Vagina (tissue), 2 donors: ENCODE results near the gene CCDC28A. TPM values are rescaled to one million over a fixed set of nuclear protein-coding genes. Genes with fewer than 3 reads are reported as not detected.

Experiments used
- DNase-seq, 2 donors: peaks; one replicate each; pipeline ENCODE4 v3.0.0-alpha.2; 2017; ENCODE audit errors: extremely low spot score in 2 of 2
- H3K27ac ChIP-seq: fragments of 200-600 bp; sonication (generic); one replicate; pipeline ENCODE4 v1.5.1; 2019
- H3K27me3 ChIP-seq: fragments of 200-600 bp; sonication (generic); one replicate; pipeline ENCODE4 v1.5.1; 2019
- H3K36me3 ChIP-seq, 2 donors: fragments of 200-600 bp; sonication (generic); one replicate each; pipeline ENCODE4 v1.5.1; 2017 to 2019
- H3K4me1 ChIP-seq: fragments of 200-600 bp; sonication (generic); one replicate; pipeline ENCODE4 v1.5.1; 2019
- H3K4me3 ChIP-seq, 2 donors: fragments of 200-600 bp; sonication (generic); 1 replicate in 1 of 2; 2 replicates in 1 of 2; pipeline ENCODE4 v1.5.1; 2016 to 2019
- H3K9me3 ChIP-seq: fragments of 200-600 bp; sonication (generic); one replicate; pipeline ENCODE4 v1.5.1; 2019
- CTCF ChIP-seq, 3 experiments: fragments of 450-650 bp in 2 of 3; fragments of 200-600 bp in 1 of 3; sonication (generic) in 1 of 3; IDR thresholded peaks; one replicate each; pipeline ENCODE4 v1.5.1; 2017 to 2019; ENCODE audit warnings: antibody characterized with exemption in 3 of 3, mild to moderate bottlenecking in 2 of 3, moderate library complexity in 2 of 3
- POLR2A ChIP-seq, 2 donors: fragments of 450-650 bp; IDR thresholded peaks; one replicate each; pipeline ENCODE4 v1.6.1; 2017; ENCODE audit warnings: antibody characterized with exemption in 2 of 2, mild to moderate bottlenecking in 2 of 2, moderate library complexity in 2 of 2
- POLR2AphosphoS5 ChIP-seq, 2 donors: sonication (generic); formaldehyde crosslinking; IDR thresholded peaks; one replicate each; pipeline ENCODE4 v1.9.0; 2017; ENCODE audit warnings: antibody characterized with exemption in 2 of 2, mild to moderate bottlenecking in 2 of 2, low read depth in 1 of 2; ENCODE audit not compliant: insufficient read depth in 1 of 2
- intact Hi-C: fragments of 100-400 bp; cut with DNase I; formaldehyde crosslinking; loops from one replicate; pipeline ENCODE4 v1.15.1; 2023
- total RNA-seq: library from RNA; depleted of rRNA; stranded (reverse); fragments of >200 nt; gene quantifications from one replicate; pipeline ENCODE4 v1.2.3, GENCODE V29; 2016

The CCDC28A gene
- total RNA-seq, 1 donor from 2014 or later = 11.0 TPM

GRCh38 chr6:138774370-138774769 lies 801 bp downstream of the CCDC28A start:
- peak overlapping the region; percentile 72 to 89 for H3K4me3 ChIP-seq
- peaks cover 0 to 9% of the 10 kb centered on the region in 2 donors for H3K36me3 ChIP-seq
- TF ChIP-seq POLR2A (IDR thresholded peaks at IDR 0.05) (no peak), CTCF (IDR thresholded peaks at IDR 0.05) (no peak), POLR2AphosphoS5 (IDR thresholded peaks at IDR 0.05; ENCODE audit: insufficient read depth in 1 of 2, low read depth in 1 of 2) (no peak)
- peaks cover 26% of the 10 kb centered on the region for H3K4me1 ChIP-seq
- H3K9me3 ChIP-seq = no peaks in the 10 kb centered on the region
- H3K27ac ChIP-seq = no peak overlapping the region
- no peak for DNase-seq
- intact Hi-C loops = no loop called here
- no peaks in the 10 kb centered on the region for H3K27me3 ChIP-seq

- intact Hi-C loops = no loop called here
- H3K4me1 ChIP-seq = peaks cover 26% of the 10 kb centered on the region
- H3K36me3 ChIP-seq = peaks cover 0 to 21% of the 10 kb centered on the region in 2 donors
Measured at GRCh38 chr6:138776659-138777058, 3.1 kb downstream of the CCDC28A start.

GRCh38 chr6:138778331-138778730 lies 4.8 kb downstream of the CCDC28A start:
- no peak overlapping the region for H3K27ac ChIP-seq
- H3K36me3 ChIP-seq = peaks cover 0 to 36% of the 10 kb centered on the region in 2 donors
- no peaks in the 10 kb centered on the region for H3K27me3 ChIP-seq
- no peak overlapping the region for H3K4me3 ChIP-seq
- peaks cover 18% of the 10 kb centered on the region for H3K4me1 ChIP-seq
- DNase-seq = no peak
- no peaks in the 10 kb centered on the region for H3K9me3 ChIP-seq
- TF ChIP-seq CTCF (IDR thresholded peaks at IDR 0.05) (no peak), POLR2A (IDR thresholded peaks at IDR 0.05) (no peak), POLR2AphosphoS5 (IDR thresholded peaks at IDR 0.05; ENCODE audit: insufficient read depth in 1 of 2, low read depth in 1 of 2) (no peak)
- intact Hi-C loops = no loop called here

More at GRCh38 chr6:138776659-138777058, 3.1 kb downstream of the CCDC28A start:
- no peaks in the 10 kb centered on the region for H3K27me3 ChIP-seq
- no peaks in the 10 kb centered on the region for H3K9me3 ChIP-seq
- no peak overlapping the region for H3K4me3 ChIP-seq
- DNase-seq = no peak
- TF ChIP-seq POLR2A (IDR thresholded peaks at IDR 0.05) = no peak
- no peak for TF ChIP-seq CTCF (IDR thresholded peaks at IDR 0.05)
- no peak for TF ChIP-seq POLR2AphosphoS5 (IDR thresholded peaks at IDR 0.05; ENCODE audit: insufficient read depth in 1 of 2, low read depth in 1 of 2)
- no peak overlapping the region for H3K27ac ChIP-seq

- H3K36me3 ChIP-seq = peaks cover 0 to 33% of the 10 kb centered on the region in 2 donors
- TF ChIP-seq POLR2AphosphoS5 (IDR thresholded peaks at IDR 0.05; ENCODE audit: insufficient read depth in 1 of 2, low read depth in 1 of 2) = no peak
- TF ChIP-seq CTCF (IDR thresholded peaks at IDR 0.05) = no peak
- no peak for TF ChIP-seq POLR2A (IDR thresholded peaks at IDR 0.05)
- no peak overlapping the region for H3K27ac ChIP-seq
Measured at GRCh38 chr6:138782243-138782642, 8.7 kb downstream of the CCDC28A start.

GRCh38 chr6:138785079-138785478 lies 11.5 kb downstream of the CCDC28A start:
- peaks cover 0 to 37% of the 10 kb centered on the region in 2 donors for H3K36me3 ChIP-seq
- no peak overlapping the region for H3K27ac ChIP-seq
- TF ChIP-seq CTCF (IDR thresholded peaks at IDR 0.05) (no peak), POLR2AphosphoS5 (IDR thresholded peaks at IDR 0.05; ENCODE audit: insufficient read depth in 1 of 2, low read depth in 1 of 2) (no peak), POLR2A (IDR thresholded peaks at IDR 0.05) (no peak)

More at GRCh38 chr6:138782243-138782642, 8.7 kb downstream of the CCDC28A start:
- no peak for DNase-seq
- intact Hi-C loops = no loop called here
- Histone ChIP-seq H3K4me1 (no peaks in the 10 kb centered on the region), H3K27me3 (no peaks in the 10 kb centered on the region), H3K4me3 (no peak overlapping the region), H3K9me3 (no peaks in the 10 kb centered on the region)

More at GRCh38 chr6:138785079-138785478, 11.5 kb downstream of the CCDC28A start:
- intact Hi-C loops = no loop called here
- no peaks in the 10 kb centered on the region for H3K9me3 ChIP-seq
- H3K4me3 ChIP-seq = no peak overlapping the region
- H3K4me1 ChIP-seq = no peaks in the 10 kb centered on the region
- no peaks in the 10 kb centered on the region for H3K27me3 ChIP-seq
- no peak for DNase-seq
